GM18498 (cell line): Measurements from ENCODE around the gene C15orf62.

Experiments used
- ATAC-seq: cut with Tn5 transposase; IDR thresholded peaks from one replicate; pipeline ENCODE4 v1.9.1; 2021; ENCODE audit warnings: mild to moderate bottlenecking, moderate library complexity; ENCODE audit not compliant: unreplicated experiment

The C15orf62 gene

GRCh38 chr15:40808861-40809450 is 39.2 kb downstream of the C15orf62 start:
- ATAC-seq, result no peak

DNA sequence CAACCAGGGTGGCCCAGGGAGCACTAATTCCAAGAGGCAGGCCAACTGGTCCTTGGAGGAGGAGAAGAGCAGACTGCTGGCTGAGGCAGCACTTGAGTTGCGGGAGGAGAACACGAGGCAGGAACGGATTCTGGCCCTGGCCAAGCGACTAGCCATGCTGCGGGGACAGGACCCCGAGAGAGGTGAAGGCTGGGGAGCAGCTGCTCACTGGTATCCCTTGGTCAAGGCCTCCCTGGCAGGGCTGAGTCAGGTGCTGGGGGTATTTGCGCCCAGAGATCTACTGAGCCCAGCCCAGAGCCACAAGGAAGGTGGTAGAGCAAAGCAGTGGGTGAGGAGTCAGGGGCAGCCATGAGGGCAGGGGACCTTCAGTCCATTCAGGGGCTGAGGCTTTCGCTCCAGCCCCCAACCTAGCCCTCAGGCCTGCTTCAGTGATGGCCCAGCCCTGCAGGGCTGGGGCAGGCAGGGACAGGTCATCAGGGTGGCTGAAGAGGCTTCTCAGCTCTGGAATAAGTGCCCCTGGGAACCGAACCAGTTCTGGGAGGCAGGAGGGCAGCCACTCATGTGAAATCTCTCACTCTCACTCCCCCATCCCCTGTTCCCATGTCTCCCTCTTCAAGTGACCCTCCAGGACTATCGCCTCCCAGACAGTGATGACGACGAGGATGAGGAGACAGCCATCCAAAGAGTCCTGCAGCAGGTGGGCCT is 43.1 kb downstream of the C15orf62 start:
- ATAC-seq, result no peak

DNA sequence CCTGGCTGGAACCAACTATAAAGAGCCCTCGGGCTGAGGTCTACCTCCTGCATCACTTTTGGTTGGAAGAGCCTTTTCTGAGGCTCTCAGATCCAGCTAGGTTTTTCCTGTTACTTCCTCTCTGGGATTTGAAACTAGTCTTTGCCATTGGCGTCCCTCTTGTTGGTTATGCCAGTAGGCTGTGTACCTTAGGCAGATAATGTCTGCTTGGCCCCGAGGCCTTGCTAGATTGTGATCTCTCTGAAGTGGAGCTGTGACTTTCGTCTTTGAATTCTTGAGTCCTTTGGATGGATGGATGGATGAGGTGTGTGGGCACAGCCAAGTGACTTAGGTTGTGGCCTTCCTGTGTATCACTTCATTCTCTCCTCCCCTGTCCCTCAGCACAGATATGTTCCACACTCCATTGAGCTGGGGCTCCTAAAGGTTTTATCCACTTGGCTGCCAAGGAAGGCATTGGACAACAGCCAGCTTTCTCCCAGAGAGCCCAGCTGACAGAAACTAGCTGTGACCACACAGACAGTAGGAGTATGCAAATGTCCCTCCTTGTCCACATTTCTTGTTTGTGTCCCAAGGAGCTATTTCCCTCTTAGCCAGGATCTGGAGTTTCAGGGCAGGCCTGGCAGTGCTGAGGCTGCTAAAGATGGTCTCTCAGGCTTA is 45.4 kb downstream of the C15orf62 start:
- ATAC-seq, result no peak

DNA sequence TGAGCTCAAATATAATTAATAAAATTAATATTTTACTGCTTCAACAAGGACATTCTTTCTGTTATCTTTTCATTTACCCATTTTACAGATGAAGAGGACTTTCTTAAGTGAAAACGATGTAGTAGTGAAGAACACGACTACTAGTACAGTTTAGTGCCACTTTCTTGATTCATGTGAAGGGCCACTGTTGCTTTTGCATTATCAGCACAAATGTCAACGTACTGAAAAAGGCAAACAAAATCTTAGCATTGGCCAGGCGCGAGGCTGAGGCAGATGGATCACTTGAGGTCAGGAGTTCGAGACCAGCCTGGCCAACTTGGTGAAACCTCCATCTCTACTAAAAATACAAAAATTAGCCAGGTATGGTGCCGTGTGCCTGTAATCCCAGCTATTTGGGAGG is 49.3 kb downstream of the C15orf62 start:
- no peak for ATAC-seq

GRCh38 chr15:40821195-40821594 is 51.4 kb downstream of the C15orf62 start:
- no peak for ATAC-seq
